ENCODE data around the gene LDLRAD1.

GRCh38 chr1:54008876-54009275 lies 9.1 kb downstream of the LDLRAD1 start:
- TF ChIP-seq CTCF (IDR thresholded peaks at IDR 0.05; ENCODE audit: poor library complexity, severe bottlenecking) (no peak), RAD21 (conservative IDR thresholded peaks at IDR 0.05) (no peak), POLR2AphosphoS5 (IDR thresholded peaks at IDR 0.05) (no peak), EP300 (conservative IDR thresholded peaks at IDR 0.05; ENCODE audit: poor library complexity, severe bottlenecking) (no peak), EZH2 (IDR thresholded peaks at IDR 0.05; ENCODE audit: borderline replicate concordance, insufficient read depth, low read length, poor library complexity, severe bottlenecking) (no peak), TAF1 (IDR thresholded peaks at IDR 0.05; ENCODE audit: low read depth) (no peak), SMC3 (conservative IDR thresholded peaks at IDR 0.05; ENCODE audit: poor library complexity) (no peak), MXI1 (conservative IDR thresholded peaks at IDR 0.05; ENCODE audit: poor library complexity, severe bottlenecking) (no peak)
- TF ChIP-seq, protein P1, sequence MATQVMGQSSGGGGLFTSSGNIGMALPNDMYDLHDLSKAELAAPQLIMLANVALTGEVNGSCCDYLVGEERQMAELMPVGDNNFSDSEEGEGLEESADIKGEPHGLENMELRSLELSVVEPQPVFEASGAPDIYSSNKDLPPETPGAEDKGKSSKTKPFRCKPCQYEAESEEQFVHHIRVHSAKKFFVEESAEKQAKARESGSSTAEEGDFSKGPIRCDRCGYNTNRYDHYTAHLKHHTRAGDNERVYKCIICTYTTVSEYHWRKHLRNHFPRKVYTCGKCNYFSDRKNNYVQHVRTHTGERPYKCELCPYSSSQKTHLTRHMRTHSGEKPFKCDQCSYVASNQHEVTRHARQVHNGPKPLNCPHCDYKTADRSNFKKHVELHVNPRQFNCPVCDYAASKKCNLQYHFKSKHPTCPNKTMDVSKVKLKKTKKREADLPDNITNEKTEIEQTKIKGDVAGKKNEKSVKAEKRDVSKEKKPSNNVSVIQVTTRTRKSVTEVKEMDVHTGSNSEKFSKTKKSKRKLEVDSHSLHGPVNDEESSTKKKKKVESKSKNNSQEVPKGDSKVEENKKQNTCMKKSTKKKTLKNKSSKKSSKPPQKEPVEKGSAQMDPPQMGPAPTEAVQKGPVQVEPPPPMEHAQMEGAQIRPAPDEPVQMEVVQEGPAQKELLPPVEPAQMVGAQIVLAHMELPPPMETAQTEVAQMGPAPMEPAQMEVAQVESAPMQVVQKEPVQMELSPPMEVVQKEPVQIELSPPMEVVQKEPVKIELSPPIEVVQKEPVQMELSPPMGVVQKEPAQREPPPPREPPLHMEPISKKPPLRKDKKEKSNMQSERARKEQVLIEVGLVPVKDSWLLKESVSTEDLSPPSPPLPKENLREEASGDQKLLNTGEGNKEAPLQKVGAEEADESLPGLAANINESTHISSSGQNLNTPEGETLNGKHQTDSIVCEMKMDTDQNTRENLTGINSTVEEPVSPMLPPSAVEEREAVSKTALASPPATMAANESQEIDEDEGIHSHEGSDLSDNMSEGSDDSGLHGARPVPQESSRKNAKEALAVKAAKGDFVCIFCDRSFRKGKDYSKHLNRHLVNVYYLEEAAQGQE (IDR thresholded peaks at IDR 0.05; ENCODE audit: borderline replicate concordance) = no peak

Measured in neural cell (in vitro differentiated cells).